ENCODE results near the gene ADAMTS4. TPM values are rescaled to one million over a fixed set of nuclear protein-coding genes. Genes with fewer than 3 reads are reported as not detected.
A peak's percentile ranks its signal among the peaks of the same experiment; 100 is the strongest.

Gene ADAMTS4
- total and polyA plus RNA-seq, 9 of the 15 experiments (the other 6 are each of a cell fraction or from before 2014, with no cell fraction given): 0.07 to 3.7 (median 0.41) TPM

- TF ChIP-seq RBM39 (optimal IDR thresholded peaks at IDR 0.05; ENCODE audit: low read depth, low read length): no peak
- peak; percentile 55 for TF ChIP-seq NFIC (IDR thresholded peaks at IDR 0.05)
- TF ChIP-seq POLR2A (conservative IDR thresholded peaks at IDR 0.05): peak; percentile 67
- TF ChIP-seq NR2C1 (IDR thresholded peaks at IDR 0.05): peak; percentile 27; the same call in 1 of the 2 replicates
- TF ChIP-seq NR2C1 (tag; IDR thresholded peaks at IDR 0.05): no peak
- TF ChIP-seq NFRKB (IDR thresholded peaks at IDR 0.05; ENCODE audit: low read depth): no peak
- no peak for TF ChIP-seq MYNN (IDR thresholded peaks at IDR 0.05)
- TF ChIP-seq MYNN (CRISPR knock-in tag; IDR thresholded peaks at IDR 0.05): no peak
- TF ChIP-seq NFIX (CRISPR knock-in tag; IDR thresholded peaks at IDR 0.05; ENCODE audit: low read depth): no peak
- no peak for TF ChIP-seq ZBTB17 (CRISPR knock-in tag; IDR thresholded peaks at IDR 0.05)
- TF ChIP-seq, protein P1, sequence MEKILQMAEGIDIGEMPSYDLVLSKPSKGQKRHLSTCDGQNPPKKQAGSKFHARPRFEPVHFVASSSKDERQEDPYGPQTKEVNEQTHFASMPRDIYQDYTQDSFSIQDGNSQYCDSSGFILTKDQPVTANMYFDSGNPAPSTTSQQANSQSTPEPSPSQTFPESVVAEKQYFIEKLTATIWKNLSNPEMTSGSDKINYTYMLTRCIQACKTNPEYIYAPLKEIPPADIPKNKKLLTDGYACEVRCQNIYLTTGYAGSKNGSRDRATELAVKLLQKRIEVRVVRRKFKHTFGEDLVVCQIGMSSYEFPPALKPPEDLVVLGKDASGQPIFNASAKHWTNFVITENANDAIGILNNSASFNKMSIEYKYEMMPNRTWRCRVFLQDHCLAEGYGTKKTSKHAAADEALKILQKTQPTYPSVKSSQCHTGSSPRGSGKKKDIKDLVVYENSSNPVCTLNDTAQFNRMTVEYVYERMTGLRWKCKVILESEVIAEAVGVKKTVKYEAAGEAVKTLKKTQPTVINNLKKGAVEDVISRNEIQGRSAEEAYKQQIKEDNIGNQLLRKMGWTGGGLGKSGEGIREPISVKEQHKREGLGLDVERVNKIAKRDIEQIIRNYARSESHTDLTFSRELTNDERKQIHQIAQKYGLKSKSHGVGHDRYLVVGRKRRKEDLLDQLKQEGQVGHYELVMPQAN (IDR thresholded peaks at IDR 0.05; ENCODE audit: borderline replicate concordance): no peak
- TF ChIP-seq ATF3 (IDR thresholded peaks at IDR 0.05): peak; percentile 25; the same call in 1 of the 2 replicates
- no peak for TF ChIP-seq ATF3 (CRISPR knock-in tag; conservative IDR thresholded peaks at IDR 0.05)
- peak; percentile 56 for TF ChIP-seq SUPT5H (IDR thresholded peaks at IDR 0.05)
- TF ChIP-seq TCFL5 (CRISPR knock-in tag; conservative IDR thresholded peaks at IDR 0.05): no peak
- 0 out of 2 replicates have a peak, but pooled peaks have one; percentile 18 for TF ChIP-seq ETV5 (CRISPR knock-in tag; IDR thresholded peaks at IDR 0.05; ENCODE audit: low read depth)
- TF ChIP-seq SMAD2 (IDR thresholded peaks at IDR 0.05; ENCODE audit: low read depth, low read length): no peak
- TF ChIP-seq, protein P2, sequence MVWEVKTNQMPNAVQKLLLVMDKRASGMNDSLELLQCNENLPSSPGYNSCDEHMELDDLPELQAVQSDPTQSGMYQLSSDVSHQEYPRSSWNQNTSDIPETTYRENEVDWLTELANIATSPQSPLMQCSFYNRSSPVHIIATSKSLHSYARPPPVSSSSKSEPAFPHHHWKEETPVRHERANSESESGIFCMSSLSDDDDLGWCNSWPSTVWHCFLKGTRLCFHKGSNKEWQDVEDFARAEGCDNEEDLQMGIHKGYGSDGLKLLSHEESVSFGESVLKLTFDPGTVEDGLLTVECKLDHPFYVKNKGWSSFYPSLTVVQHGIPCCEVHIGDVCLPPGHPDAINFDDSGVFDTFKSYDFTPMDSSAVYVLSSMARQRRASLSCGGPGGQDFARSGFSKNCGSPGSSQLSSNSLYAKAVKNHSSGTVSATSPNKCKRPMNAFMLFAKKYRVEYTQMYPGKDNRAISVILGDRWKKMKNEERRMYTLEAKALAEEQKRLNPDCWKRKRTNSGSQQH (CRISPR knock-in tag; IDR thresholded peaks at IDR 0.05): 0 out of 2 replicates have a peak, but pooled peaks have one; percentile 40
- no peak for TF ChIP-seq E2F3 (CRISPR knock-in tag; IDR thresholded peaks at IDR 0.05)
- no peak for TF ChIP-seq RFX5 (IDR thresholded peaks at IDR 0.05; ENCODE audit: low read depth, low read length)
- no peak for TF ChIP-seq NFE2 (IDR thresholded peaks at IDR 0.05; ENCODE audit: low read depth)
- TF ChIP-seq, protein P3, sequence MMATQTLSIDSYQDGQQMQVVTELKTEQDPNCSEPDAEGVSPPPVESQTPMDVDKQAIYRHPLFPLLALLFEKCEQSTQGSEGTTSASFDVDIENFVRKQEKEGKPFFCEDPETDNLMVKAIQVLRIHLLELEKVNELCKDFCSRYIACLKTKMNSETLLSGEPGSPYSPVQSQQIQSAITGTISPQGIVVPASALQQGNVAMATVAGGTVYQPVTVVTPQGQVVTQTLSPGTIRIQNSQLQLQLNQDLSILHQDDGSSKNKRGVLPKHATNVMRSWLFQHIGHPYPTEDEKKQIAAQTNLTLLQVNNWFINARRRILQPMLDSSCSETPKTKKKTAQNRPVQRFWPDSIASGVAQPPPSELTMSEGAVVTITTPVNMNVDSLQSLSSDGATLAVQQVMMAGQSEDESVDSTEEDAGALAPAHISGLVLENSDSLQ (IDR thresholded peaks at IDR 0.05): peak; percentile 94
- TF ChIP-seq ERF (CRISPR knock-in tag; IDR thresholded peaks at IDR 0.05): no peak
- TF ChIP-seq MCM5 (IDR thresholded peaks at IDR 0.05; ENCODE audit: low read depth): no peak
- peak; percentile 15; the same call in 1 of the 2 replicates for TF ChIP-seq SMARCA4 (IDR thresholded peaks at IDR 0.05)
Observed at GRCh38 chr1:161198897-161199431, at the start of gene ADAMTS4 (continued).
